HG03378 (cell line): Measurements from ENCODE around the gene PYGL.
"Not testable (repeated sequence)": the region's sequence is repeated elsewhere in the genome, so short reads cannot be mapped to it uniquely, and the experiment has no call there.

Experiments
- ATAC-seq: cut with Tn5 transposase; IDR thresholded peaks from one replicate; pipeline ENCODE4 v1.9.1; 2021; ENCODE audit warnings: mild to moderate bottlenecking, moderate library complexity; ENCODE audit not compliant: unreplicated experiment

PYGL gene

GRCh38 chr14:50943943-50944646 lies at the start of gene PYGL:
TSS of gene PYGL (minus strand) at chr14:50944483. CDS start at chr14:50944403, 80 bp downstream.
- no peak for ATAC-seq

DNA sequence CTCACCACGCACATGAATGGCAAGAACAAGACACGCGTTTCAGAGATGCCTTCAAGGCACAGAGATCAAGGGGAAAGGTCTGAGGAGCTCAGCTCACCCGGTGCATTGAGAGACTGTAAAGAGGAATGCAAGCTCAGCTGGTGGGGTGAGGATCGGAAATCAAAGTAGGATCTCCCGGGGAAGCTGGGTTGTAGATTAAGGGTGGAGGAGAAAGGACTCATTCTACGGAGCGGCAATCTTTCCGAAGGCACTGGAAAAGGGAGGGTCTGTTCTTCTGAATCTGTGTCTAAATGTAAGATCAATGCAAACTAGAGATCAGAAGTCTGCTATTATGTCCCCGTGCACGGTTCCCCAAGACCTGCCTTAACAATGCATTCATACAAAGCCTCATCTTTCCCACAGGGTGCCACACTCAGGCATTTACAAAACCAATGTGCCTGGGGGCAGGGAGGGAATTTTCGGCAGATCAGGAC lies 41.6 kb upstream of the PYGL start:
- no peak for ATAC-seq

- no peak for ATAC-seq
These were observed 41.0 kb upstream of the PYGL start for GRCh38 chr14:50985124-50985858.

DNA sequence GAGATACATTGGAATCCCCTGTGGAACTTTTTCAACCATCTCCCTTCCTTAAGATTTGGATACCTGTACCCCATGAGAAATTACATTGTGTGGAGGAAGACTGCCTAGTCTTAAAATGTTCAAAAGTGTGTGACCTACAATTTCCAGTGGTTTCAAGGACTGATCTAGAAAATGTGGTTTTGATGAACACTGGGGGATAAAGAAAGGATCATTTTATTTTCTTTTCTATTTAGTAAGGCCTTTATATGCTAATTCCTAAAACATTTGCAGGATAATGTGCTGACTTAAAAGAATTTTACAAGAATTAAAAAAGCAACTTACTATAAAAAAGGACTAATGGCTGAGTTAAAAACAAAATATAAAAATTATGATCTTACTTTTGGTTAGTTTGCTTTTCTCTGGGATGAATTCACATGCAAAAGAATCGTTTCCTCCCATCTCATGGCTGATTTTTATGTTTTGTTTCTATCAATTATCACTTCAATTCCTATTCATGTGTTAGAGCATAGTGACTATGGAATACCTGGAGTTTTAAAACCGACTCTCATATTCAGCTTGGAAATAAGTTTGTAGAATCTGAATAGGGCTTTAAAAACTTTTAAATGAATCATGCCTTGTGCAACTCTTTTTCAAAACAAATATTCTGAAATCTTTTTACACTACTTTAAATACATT lies 39.9 kb upstream of the PYGL start:
- ATAC-seq: no peak

GRCh38 chr14:50979941-50980850 lies 35.9 kb upstream of the PYGL start:
- ATAC-seq: no peak

DNA sequence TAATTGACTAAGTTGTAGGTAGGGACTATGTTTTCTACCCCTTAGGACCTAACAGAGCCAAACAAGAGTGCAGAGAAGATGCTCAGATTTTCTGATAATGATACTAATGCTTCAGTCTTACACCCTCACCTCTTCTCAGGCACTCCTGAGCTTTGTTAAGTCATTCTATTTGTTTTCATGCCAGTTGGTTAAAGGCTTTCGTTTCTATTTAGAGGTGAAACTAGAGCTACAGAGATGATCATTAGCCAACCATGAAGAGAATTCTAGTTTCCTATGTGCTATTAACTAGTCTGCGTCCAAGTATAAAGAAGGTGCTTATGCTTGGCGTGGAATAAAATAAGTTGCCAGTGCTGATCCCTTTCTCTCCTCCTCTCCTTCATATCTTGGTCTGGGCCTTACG lies 34.6 kb upstream of the PYGL start:
- peak; percentile 86 for ATAC-seq

DNA sequence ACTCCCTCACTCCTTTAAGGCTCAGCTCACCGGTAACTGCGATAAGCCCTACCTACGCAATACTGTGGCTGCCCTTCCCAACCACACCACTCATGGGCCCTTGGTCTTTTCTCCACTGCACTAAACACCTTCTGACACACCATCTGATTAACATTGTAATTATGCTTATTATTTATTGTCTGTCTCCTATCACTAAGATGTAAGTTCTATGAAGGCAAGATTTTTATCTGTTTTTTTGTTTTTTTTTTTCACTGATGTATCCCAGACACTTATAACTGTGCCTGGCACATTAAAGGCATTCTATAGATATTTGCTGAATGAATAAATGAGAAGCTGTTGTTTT lies 34.2 kb upstream of the PYGL start:
- no peak for ATAC-seq

DNA sequence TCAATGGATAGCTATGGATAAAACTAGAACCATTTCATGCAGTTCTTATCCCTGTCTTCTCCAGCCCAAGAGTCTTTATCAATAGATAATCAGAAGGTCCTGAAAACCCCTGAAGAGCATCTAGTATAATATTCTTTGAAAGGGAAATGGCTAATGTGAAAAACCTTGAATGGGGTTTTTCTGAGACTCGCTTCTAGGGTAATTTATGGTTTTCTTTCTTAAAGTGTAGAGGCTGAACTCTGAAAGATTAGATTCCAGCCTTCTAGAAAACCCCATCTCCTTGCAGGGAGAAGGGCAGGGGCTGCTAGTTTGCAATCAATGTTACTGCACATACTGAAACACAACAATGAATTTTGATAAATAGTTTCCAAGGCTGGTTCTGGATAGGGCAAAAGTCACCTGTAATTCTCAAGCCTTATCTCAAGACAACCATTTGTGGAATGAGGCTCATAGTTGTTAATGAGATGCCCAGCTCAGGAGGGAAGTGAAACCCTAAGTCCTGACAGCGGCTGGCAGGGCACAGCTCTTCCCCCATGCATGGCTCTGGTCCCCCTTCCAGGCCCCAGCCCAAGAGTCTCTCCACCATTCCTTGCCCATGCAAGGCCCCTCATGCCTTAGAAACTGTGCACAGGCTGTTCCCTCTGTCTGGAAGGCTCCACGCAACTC lies 33.7 kb upstream of the PYGL start:
- peak; percentile 47 for ATAC-seq

DNA sequence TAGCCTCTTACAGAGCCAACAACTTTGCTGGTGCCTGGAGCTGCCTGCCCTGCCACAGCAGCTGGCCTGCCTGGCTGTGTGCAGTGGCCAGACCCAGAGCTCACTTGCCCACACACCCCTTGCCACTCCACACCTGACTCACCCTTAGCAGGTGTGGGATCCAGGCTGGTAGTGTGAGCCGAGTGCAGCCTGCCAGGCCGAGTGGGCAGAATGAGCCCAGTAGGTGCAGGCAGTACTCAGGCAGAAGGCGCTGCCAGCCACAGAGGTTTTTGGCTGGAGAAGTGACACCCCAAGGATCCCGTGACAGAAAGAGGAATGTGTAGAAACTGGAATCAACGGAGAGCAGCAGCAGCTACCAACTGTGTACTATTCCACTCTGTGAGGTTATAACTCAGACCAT lies 29.8 kb upstream of the PYGL start:
- ATAC-seq: no peak

DNA sequence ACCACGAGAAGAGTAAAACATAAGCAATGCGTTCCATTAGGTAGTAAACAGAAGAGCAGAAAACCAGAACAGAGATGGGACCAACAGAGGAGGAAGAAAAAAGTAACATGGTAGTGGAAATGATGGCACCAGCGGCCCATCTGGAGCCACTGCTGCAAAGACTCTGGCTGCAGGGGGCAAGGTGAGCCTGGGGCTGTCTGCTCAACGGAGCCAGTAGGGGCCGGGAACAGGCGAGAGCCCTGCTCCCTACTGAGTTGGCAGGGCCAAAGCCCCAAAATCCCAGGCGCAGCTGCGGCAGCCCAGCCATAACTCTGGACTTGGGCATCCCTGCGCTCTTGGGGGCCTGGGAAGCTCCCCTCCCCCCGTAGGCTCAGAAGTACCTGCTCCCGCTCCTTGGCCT lies 28.5 kb upstream of the PYGL start:
- ATAC-seq: no peak

GRCh38 chr14:50970886-50971781 lies 26.9 kb upstream of the PYGL start:
- ATAC-seq: no peak

GRCh38 chr14:50967790-50968189 lies 23.5 kb upstream of the PYGL start:
- ATAC-seq: no peak

- ATAC-seq: no peak
These were observed 22.8 kb upstream of the PYGL start for GRCh38 chr14:50967103-50967502.

DNA sequence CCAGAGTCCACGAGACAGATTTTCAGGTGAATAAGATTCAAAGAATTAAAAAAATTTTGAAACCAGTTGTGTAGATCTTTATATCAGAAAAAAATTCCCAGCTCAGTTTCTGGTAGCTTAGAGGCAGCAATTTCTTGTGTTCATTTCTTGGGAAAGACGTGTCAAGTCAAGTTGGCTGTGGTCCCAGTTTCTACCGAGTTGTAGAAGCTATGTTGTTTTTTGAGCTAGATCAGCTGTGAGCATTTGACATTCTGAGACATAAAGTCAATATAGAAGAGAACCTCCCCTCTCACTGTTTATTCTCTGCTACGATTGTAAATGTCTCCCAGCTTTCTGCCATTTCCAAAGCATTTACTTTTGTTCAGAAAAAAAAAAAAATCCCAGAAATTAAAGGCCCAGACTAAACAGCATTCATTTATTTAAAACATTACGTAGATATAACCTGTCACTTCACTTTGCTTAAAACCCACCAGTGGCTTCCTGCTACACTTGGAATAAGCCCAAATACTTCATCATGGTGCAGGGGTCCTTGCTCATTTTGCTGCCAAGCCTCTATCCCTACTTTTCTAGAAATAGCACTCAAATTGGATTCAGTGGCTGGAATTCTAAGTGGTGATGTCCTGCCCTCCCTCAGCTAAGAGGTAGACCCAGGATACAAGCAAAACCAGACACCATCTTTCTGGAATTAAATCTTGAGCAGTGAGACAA lies 20.6 kb upstream of the PYGL start:
- no peak for ATAC-seq

- no peak for ATAC-seq
These were observed 19.6 kb upstream of the PYGL start for GRCh38 chr14:50963919-50964318.

DNA sequence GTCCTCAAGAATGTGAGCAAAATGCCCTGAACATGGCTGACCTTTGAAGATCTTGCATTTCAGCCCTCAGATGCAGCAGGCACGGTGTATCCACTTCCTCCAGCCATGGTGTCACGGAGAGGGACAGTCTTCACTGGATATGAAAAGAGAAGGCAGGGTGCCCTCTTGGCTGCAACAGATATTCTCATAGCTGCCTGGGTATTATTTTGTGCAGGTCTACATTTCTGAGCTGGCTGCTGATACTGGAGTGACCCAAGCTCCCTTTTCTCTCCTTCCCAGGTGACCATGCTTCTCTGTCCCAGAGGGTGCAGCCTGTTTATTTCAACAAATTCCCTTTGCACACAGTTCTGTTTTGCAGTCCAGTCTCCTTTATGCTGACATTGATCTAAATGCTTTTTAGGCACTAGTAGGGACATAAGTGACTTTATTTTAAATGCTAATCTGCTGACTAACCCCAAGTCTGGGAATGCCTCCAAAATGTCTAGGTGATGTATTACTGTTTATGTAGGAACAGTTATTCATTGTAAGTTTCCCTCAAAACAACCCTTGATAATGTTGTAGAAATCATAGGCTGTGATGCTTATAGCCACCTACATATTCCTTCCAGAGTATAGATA lies 17.4 kb upstream of the PYGL start:
- no peak for ATAC-seq

DNA sequence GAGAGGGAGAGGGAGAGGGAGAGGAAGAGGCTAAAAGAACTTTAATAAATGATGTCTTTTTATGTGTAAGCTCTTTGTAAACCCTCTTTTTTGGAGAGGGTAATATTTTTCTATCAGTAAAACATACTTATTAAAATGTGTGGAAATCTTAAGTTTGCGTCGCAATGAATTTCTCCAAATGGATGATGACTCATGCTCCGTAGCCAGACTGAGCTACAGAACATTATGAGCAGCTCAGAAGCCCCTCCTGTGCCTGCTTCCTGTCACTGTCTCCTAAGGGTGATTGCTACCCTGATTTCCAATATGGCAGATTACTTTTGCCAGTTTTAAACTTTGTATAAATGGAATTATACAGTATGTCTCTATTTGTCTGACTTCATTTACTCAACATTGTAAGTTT lies 13.0 kb upstream of the PYGL start:
- no peak for ATAC-seq

- not testable (repeated sequence) for ATAC-seq
These were observed 12.1 kb upstream of the PYGL start for GRCh38 chr14:50956421-50956820.
